HEK293T (cell line): ENCODE measurements around the gene UQCR10.

ENCODE experiments used
- ARNT ChIP-seq: fragments of 450-650 bp; IDR thresholded peaks from 2 replicates; pipeline ENCODE4 v1.6.1; 2017; ENCODE audit warnings: mild to moderate bottlenecking
- BHLHE40 ChIP-seq: fragments of 450-650 bp; IDR thresholded peaks from 2 replicates; pipeline ENCODE4 v1.6.1; 2016; ENCODE audit warnings: mild to moderate bottlenecking, moderate library complexity, borderline replicate concordance
- ELF4 ChIP-seq: fragments of 450-650 bp; IDR thresholded peaks from 2 replicates; pipeline ENCODE4 v1.6.1; 2017; ENCODE audit warnings: antibody characterized with exemption
- FOXA1 ChIP-seq: fragments of 450-650 bp; IDR thresholded peaks from 2 replicates; pipeline ENCODE4 v1.6.1; 2016; ENCODE audit warnings: mild to moderate bottlenecking
- FOXK2 ChIP-seq: fragments of 450-650 bp; IDR thresholded peaks from 2 replicates; pipeline ENCODE4 v1.6.1; 2016; ENCODE audit warnings: mild to moderate bottlenecking
- FOXM1 ChIP-seq: fragments of 450-650 bp; IDR thresholded peaks from 2 replicates; pipeline ENCODE4 v1.6.1; 2017; ENCODE audit warnings: mild to moderate bottlenecking, borderline replicate concordance
- HDGF ChIP-seq: fragments of 450-650 bp; IDR thresholded peaks from 2 replicates; pipeline ENCODE4 v1.6.1; 2017; ENCODE audit warnings: antibody characterized with exemption, borderline replicate concordance
- L3MBTL2 ChIP-seq: fragments of 450-650 bp; conservative IDR thresholded peaks from 2 replicates; pipeline ENCODE4 v1.6.1; 2016; ENCODE audit warnings: mild to moderate bottlenecking
- NFRKB ChIP-seq: fragments of 450-650 bp; IDR thresholded peaks from 2 replicates; pipeline ENCODE4 v1.6.1; 2016; ENCODE audit warnings: mild to moderate bottlenecking, moderate library complexity
- PKNOX1 ChIP-seq: fragments of 450-650 bp; IDR thresholded peaks from 2 replicates; pipeline ENCODE4 v1.6.1; 2016
- SP1 ChIP-seq: fragments of 450-650 bp; IDR thresholded peaks from 2 replicates; pipeline ENCODE4 v1.6.1; 2017
- TARDBP ChIP-seq: fragments of 450-650 bp; IDR thresholded peaks from 2 replicates; pipeline ENCODE4 v1.6.1; 2016
- ZNF384 ChIP-seq: fragments of 450-650 bp; IDR thresholded peaks from 2 replicates; pipeline ENCODE4 v1.6.1; 2016

- TF ChIP-seq L3MBTL2: no peak
- no peak for TF ChIP-seq ARNT
- no peak for TF ChIP-seq SP1
- no peak for TF ChIP-seq ZNF384
- no peak for TF ChIP-seq TARDBP
- no peak for TF ChIP-seq PKNOX1
- no peak for TF ChIP-seq BHLHE40
- TF ChIP-seq FOXM1: no peak
- TF ChIP-seq ELF4: no peak
- TF ChIP-seq HDGF: no peak
- no peak for TF ChIP-seq FOXK2
- no peak for TF ChIP-seq FOXA1
- TF ChIP-seq NFRKB: no peak
Observed at GRCh38 chr22:29734838-29735237, 32.3 kb upstream of the UQCR10 start.
